HG03469 (cell line): ENCODE results near the gene CITED1.

Experiments used
- ATAC-seq: cut with Tn5 transposase; IDR thresholded peaks from one replicate; pipeline ENCODE4 v1.9.1; 2021; ENCODE audit warnings: mild to moderate bottlenecking, moderate library complexity, moderate number of reproducible peaks; ENCODE audit not compliant: unreplicated experiment

CITED1 gene

GRCh38 chrX:72309297-72310071 is 3.8 kb upstream of the CITED1 start:
- no peak for ATAC-seq

GRCh38 chrX:72308566-72309296 is 3.0 kb upstream of the CITED1 start:
- no peak for ATAC-seq

GRCh38 chrX:72308209-72308565 is 2.5 kb upstream of the CITED1 start:
- no peak for ATAC-seq

GRCh38 chrX:72307646-72308051 is 1.9 kb upstream of the CITED1 start:
- no peak for ATAC-seq

GRCh38 chrX:72306851-72307645 is 1.3 kb upstream of the CITED1 start:
- ATAC-seq, result no peak

- no peak for ATAC-seq
Observed at GRCh38 chrX:72306085-72306801, 529 bp upstream of the CITED1 start.

- ATAC-seq, result no peak
Observed at GRCh38 chrX:72304877-72305276, 837 bp downstream of the CITED1 start.

- ATAC-seq, result no peak
Observed at GRCh38 chrX:72301781-72302180, 3.9 kb downstream of the CITED1 start.

GRCh38 chrX:72299891-72300630 is 5.7 kb downstream of the CITED1 start:
- ATAC-seq, result no peak

- no peak for ATAC-seq
Observed at GRCh38 chrX:72297953-72298730, 7.6 kb downstream of the CITED1 start.

GRCh38 chrX:72296991-72297390 is 8.7 kb downstream of the CITED1 start:
- ATAC-seq, result no peak

- ATAC-seq, result no peak
Observed at GRCh38 chrX:72295745-72296144, 10.0 kb downstream of the CITED1 start.

- no peak for ATAC-seq
Observed at GRCh38 chrX:72294497-72294896, 11.2 kb downstream of the CITED1 start.

GRCh38 chrX:72282302-72282701 is 23.4 kb downstream of the CITED1 start:
- no peak for ATAC-seq

GRCh38 chrX:72280321-72280845 is 25.3 kb downstream of the CITED1 start:
- no peak for ATAC-seq

- ATAC-seq, result no peak
Observed at GRCh38 chrX:72276478-72276953, 29.2 kb downstream of the CITED1 start.

- no peak for ATAC-seq
Observed at GRCh38 chrX:72274526-72274925, 31.2 kb downstream of the CITED1 start.

- ATAC-seq, result no peak
Observed at GRCh38 chrX:72273718-72274117, 32.0 kb downstream of the CITED1 start.

- ATAC-seq, result no peak
Observed at GRCh38 chrX:72272868-72273267, 32.8 kb downstream of the CITED1 start.
